ENCODE data around the gene CYB561D2.

Gene CYB561D2

GRCh38 chr3:50378757-50379156 is 28.1 kb downstream of the CYB561D2 start:
- no CpG with 5 or more reads among the region's 17 CpGs for WGBS (ENCODE audit: extremely low coverage, insufficient coverage, insufficient read length)

DNA sequence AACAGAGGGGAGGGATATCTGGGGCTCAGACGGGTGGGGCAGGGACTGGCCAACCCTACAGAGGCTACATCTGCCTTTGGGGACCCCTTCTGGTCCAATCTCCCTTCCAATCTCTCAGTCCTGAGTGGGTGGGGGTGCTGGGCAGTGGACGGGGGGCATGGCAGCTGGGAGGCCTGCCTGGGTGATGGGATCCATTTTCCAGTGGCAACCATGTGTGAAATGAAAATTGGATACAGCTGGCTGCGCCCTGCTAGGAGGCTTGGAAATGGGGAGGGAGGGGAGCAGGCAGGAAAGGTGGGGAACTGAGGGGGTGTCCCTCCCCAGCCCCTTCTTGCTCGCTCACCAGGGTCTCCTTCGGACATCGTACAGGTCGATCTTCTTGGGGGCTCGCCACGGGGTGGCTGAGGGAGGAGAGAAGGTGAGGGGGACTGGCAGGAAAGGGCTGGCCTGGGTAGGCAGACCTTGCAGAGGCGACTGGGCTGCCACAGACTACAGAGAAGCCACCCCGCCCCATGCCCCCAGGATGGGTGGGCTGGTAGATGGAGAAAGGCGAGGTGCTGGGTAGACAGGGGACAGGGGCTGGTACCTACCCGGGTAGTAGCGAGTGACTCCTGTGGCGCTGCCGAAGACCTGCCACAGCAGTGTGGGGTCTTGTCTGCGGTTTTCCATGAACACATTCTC is 29.9 kb downstream of the CYB561D2 start:
- no peak overlapping the region for H3K4ac ChIP-seq (ENCODE audit: low read depth, low read length)
- H2AFZ ChIP-seq (ENCODE audit: insufficient read depth, low read length, poor library complexity), result no peak overlapping the region
- H2BK120ac ChIP-seq (ENCODE audit: insufficient read depth, low read length, poor library complexity), result no peak overlapping the region
- H3K14ac ChIP-seq (ENCODE audit: low read length), result no peak overlapping the region
- no peak for DNase-seq
- no peaks in the 10 kb centered on the region for H3K36me3 ChIP-seq (ENCODE audit: control insufficient read depth in 1 of 2, insufficient read depth in 2 of 2, low read length in 2 of 2)
- no peak overlapping the region for H3K18ac ChIP-seq (ENCODE audit: low read length)
- no peak overlapping the region for H4K8ac ChIP-seq (ENCODE audit: low read depth, low read length)
- no peaks in the 10 kb centered on the region for H3K79me2 ChIP-seq (ENCODE audit: control insufficient read depth, insufficient read depth, low read length, poor library complexity)
- H3K9me3 ChIP-seq (ENCODE audit: insufficient read depth, low read depth, low read length), result peaks cover 4% of the 10 kb centered on the region
- no peak overlapping the region for H3K23ac ChIP-seq (ENCODE audit: low read length)
- H4K91ac ChIP-seq (ENCODE audit: low read depth, low read length), result no peak overlapping the region
- H3K9ac ChIP-seq (ENCODE audit: low read length), result no peak overlapping the region
- H2AK5ac ChIP-seq (ENCODE audit: low read length), result no peak overlapping the region
- no peak overlapping the region for H2BK12ac ChIP-seq (ENCODE audit: low read length)
- no peaks in the 10 kb centered on the region for H3K4me1 ChIP-seq (ENCODE audit: control insufficient read depth in 1 of 2, insufficient read depth in 2 of 2, low read length in 2 of 2)
- H3K27me3 ChIP-seq (ENCODE audit: insufficient read depth, low read length), result no peaks in the 10 kb centered on the region
- no peak overlapping the region for H3K4me3 ChIP-seq (ENCODE audit: low read depth, low read length)
- no peak overlapping the region for H3K4me2 ChIP-seq (ENCODE audit: low read length)
- no peak overlapping the region for H3K27ac ChIP-seq (ENCODE audit: low read depth, low read length)
- H2BK5ac ChIP-seq (ENCODE audit: low read depth, low read length, poor library complexity), result no peak overlapping the region
- WGBS (ENCODE audit: extremely low coverage, insufficient coverage, insufficient read length), result no CpG with 5 or more reads among the region's 17 CpGs
- no peak overlapping the region for H4K12ac ChIP-seq (ENCODE audit: low read depth, low read length)
- H3K79me1 ChIP-seq (ENCODE audit: low read length), result no peaks in the 10 kb centered on the region

More at GRCh38 chr3:50378757-50379156, 28.1 kb downstream of the CYB561D2 start:
- DNase-seq, result no peak
- Histone ChIP-seq H4K12ac (ENCODE audit: low read depth, low read length) (no peak overlapping the region), H3K18ac (ENCODE audit: low read length) (no peak overlapping the region), H3K4me3 (ENCODE audit: low read depth, low read length) (no peak overlapping the region), H3K4me1 (ENCODE audit: control insufficient read depth in 1 of 2, insufficient read depth in 2 of 2, low read length in 2 of 2) (no peaks in the 10 kb centered on the region), H2AK5ac (ENCODE audit: low read length) (no peak overlapping the region), H3K4ac (ENCODE audit: low read depth, low read length) (no peak overlapping the region), H4K8ac (ENCODE audit: low read depth, low read length) (no peak overlapping the region), H3K4me2 (ENCODE audit: low read length) (no peak overlapping the region), H3K23ac (ENCODE audit: low read length) (no peak overlapping the region), H4K91ac (ENCODE audit: low read depth, low read length) (no peak overlapping the region), H3K27me3 (ENCODE audit: insufficient read depth, low read length) (no peaks in the 10 kb centered on the region), H2BK12ac (ENCODE audit: low read length) (no peak overlapping the region), H3K36me3 (ENCODE audit: control insufficient read depth in 1 of 2, insufficient read depth in 2 of 2, low read length in 2 of 2) (no peaks in the 10 kb centered on the region), H2AFZ (ENCODE audit: insufficient read depth, low read length, poor library complexity) (no peak overlapping the region), H3K79me2 (ENCODE audit: control insufficient read depth, insufficient read depth, low read length, poor library complexity) (no peaks in the 10 kb centered on the region), H2BK120ac (ENCODE audit: insufficient read depth, low read length, poor library complexity) (no peak overlapping the region), H3K9me3 (ENCODE audit: insufficient read depth, low read depth, low read length) (peaks cover 4% of the 10 kb centered on the region), H3K27ac (ENCODE audit: low read depth, low read length) (no peak overlapping the region), H3K79me1 (ENCODE audit: low read length) (no peaks in the 10 kb centered on the region), H2BK5ac (ENCODE audit: low read depth, low read length, poor library complexity) (no peak overlapping the region), H3K9ac (ENCODE audit: low read length) (no peak overlapping the region), H3K14ac (ENCODE audit: low read length) (no peak overlapping the region)

DNA sequence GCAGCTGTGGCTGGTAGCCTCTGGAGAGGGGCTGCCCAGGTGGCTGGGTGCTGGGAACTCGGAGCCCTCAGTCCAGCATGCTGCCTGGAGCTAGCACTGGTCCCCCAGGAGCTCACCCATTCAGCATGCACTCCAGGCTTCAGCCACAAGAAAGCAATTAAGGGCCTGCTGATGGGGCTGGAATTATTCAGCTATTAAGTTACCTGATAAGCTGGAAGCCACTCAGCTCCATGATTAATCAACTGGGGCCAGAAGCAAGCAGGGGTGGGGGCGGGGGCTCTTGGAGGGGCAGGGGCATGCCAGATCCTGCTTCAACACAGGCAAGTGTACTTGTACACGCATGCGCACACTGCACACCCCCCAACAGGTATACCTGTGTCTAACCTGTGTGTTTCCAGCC is 30.7 kb downstream of the CYB561D2 start:
- Histone ChIP-seq H3K4ac (ENCODE audit: low read depth, low read length) (no peak overlapping the region), H3K4me2 (ENCODE audit: low read length) (no peak overlapping the region), H4K8ac (ENCODE audit: low read depth, low read length) (no peak overlapping the region), H2BK5ac (ENCODE audit: low read depth, low read length, poor library complexity) (no peak overlapping the region), H3K79me2 (ENCODE audit: control insufficient read depth, insufficient read depth, low read length, poor library complexity) (no peaks in the 10 kb centered on the region), H3K27ac (ENCODE audit: low read depth, low read length) (no peak overlapping the region), H3K4me1 (ENCODE audit: control insufficient read depth in 1 of 2, insufficient read depth in 2 of 2, low read length in 2 of 2) (no peaks in the 10 kb centered on the region), H2BK120ac (ENCODE audit: insufficient read depth, low read length, poor library complexity) (no peak overlapping the region), H4K91ac (ENCODE audit: low read depth, low read length) (no peak overlapping the region), H3K9ac (ENCODE audit: low read length) (no peak overlapping the region), H3K9me3 (ENCODE audit: insufficient read depth, low read depth, low read length) (peaks cover 2% of the 10 kb centered on the region), H3K79me1 (ENCODE audit: low read length) (no peaks in the 10 kb centered on the region), H3K36me3 (ENCODE audit: control insufficient read depth in 1 of 2, insufficient read depth in 2 of 2, low read length in 2 of 2) (no peaks in the 10 kb centered on the region), H3K27me3 (ENCODE audit: insufficient read depth, low read length) (no peaks in the 10 kb centered on the region), H3K23ac (ENCODE audit: low read length) (no peak overlapping the region), H3K14ac (ENCODE audit: low read length) (no peak overlapping the region), H2AK5ac (ENCODE audit: low read length) (no peak overlapping the region), H3K18ac (ENCODE audit: low read length) (no peak overlapping the region), H3K4me3 (ENCODE audit: low read depth, low read length) (no peak overlapping the region), H4K12ac (ENCODE audit: low read depth, low read length) (no peak overlapping the region), H2BK12ac (ENCODE audit: low read length) (no peak overlapping the region), H2AFZ (ENCODE audit: insufficient read depth, low read length, poor library complexity) (no peak overlapping the region)
- DNase-seq, result no peak
- WGBS (ENCODE audit: extremely low coverage, insufficient coverage, insufficient read length), result no CpG with 5 or more reads among the region's 4 CpGs

- H3K23ac ChIP-seq (ENCODE audit: low read length), result no peak overlapping the region
- no peak overlapping the region for H3K9ac ChIP-seq (ENCODE audit: low read length)
- H3K9me3 ChIP-seq (ENCODE audit: insufficient read depth, low read depth, low read length), result no peaks in the 10 kb centered on the region
- H2BK120ac ChIP-seq (ENCODE audit: insufficient read depth, low read length, poor library complexity), result no peak overlapping the region
- H3K79me1 ChIP-seq (ENCODE audit: low read length), result no peaks in the 10 kb centered on the region
- H3K79me2 ChIP-seq (ENCODE audit: control insufficient read depth, insufficient read depth, low read length, poor library complexity), result no peaks in the 10 kb centered on the region
- no CpG with 5 or more reads among the region's 12 CpGs for WGBS (ENCODE audit: extremely low coverage, insufficient coverage, insufficient read length)
- H4K12ac ChIP-seq (ENCODE audit: low read depth, low read length), result no peak overlapping the region
- DNase-seq, result no peak
- H2BK12ac ChIP-seq (ENCODE audit: low read length), result no peak overlapping the region
- no peak overlapping the region for H3K14ac ChIP-seq (ENCODE audit: low read length)
- no peak overlapping the region for H2AK5ac ChIP-seq (ENCODE audit: low read length)
- H4K8ac ChIP-seq (ENCODE audit: low read depth, low read length), result no peak overlapping the region
- no peak overlapping the region for H3K4ac ChIP-seq (ENCODE audit: low read depth, low read length)
- H2AFZ ChIP-seq (ENCODE audit: insufficient read depth, low read length, poor library complexity), result no peak overlapping the region
- H4K91ac ChIP-seq (ENCODE audit: low read depth, low read length), result no peak overlapping the region
- no peak overlapping the region for H3K4me3 ChIP-seq (ENCODE audit: low read depth, low read length)
- H2BK5ac ChIP-seq (ENCODE audit: low read depth, low read length, poor library complexity), result no peak overlapping the region
- H3K27me3 ChIP-seq (ENCODE audit: insufficient read depth, low read length), result no peaks in the 10 kb centered on the region
- no peak overlapping the region for H3K18ac ChIP-seq (ENCODE audit: low read length)
- no peaks in the 10 kb centered on the region for H3K4me1 ChIP-seq (ENCODE audit: control insufficient read depth in 1 of 2, insufficient read depth in 2 of 2, low read length in 2 of 2)
- H3K4me2 ChIP-seq (ENCODE audit: low read length), result no peak overlapping the region
- H3K27ac ChIP-seq (ENCODE audit: low read depth, low read length), result no peak overlapping the region
- no peaks in the 10 kb centered on the region for H3K36me3 ChIP-seq (ENCODE audit: control insufficient read depth in 1 of 2, insufficient read depth in 2 of 2, low read length in 2 of 2)
Observed at GRCh38 chr3:50382722-50383121, 32.1 kb downstream of the CYB561D2 start.

Measured in trophoblast cell (in vitro differentiated cells and primary cell).